LNCAP (cell line): ENCODE data around the gene SMYD2.

Experiments used
- TF ChIP-seq, protein P1 (sequence below): fragments of 450-650 bp; IDR thresholded peaks from 2 replicates; pipeline ENCODE4 v1.5.1; 2017; ENCODE audit warnings: mild to moderate bottlenecking

Gene SMYD2

DNA sequence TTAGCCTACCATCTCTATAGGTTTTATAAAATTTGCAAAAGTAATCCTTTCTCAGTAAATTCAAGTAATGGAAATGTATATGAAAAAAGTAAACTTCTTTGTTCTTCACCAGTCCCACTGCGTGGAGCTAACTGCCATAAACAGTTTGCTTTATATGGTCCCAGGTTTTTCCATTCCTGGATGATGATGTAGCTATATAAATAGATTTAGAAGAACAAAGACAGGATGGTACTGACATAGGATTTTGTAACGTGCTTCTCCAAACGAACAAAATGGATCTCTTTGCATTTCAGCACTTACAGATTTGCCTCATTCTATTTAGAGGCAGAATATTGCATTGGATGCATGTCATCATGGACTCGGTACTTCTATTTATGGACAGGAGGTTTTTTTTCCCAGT, 57.3 kb downstream of the SMYD2 start:
- TF ChIP-seq, protein P1, sequence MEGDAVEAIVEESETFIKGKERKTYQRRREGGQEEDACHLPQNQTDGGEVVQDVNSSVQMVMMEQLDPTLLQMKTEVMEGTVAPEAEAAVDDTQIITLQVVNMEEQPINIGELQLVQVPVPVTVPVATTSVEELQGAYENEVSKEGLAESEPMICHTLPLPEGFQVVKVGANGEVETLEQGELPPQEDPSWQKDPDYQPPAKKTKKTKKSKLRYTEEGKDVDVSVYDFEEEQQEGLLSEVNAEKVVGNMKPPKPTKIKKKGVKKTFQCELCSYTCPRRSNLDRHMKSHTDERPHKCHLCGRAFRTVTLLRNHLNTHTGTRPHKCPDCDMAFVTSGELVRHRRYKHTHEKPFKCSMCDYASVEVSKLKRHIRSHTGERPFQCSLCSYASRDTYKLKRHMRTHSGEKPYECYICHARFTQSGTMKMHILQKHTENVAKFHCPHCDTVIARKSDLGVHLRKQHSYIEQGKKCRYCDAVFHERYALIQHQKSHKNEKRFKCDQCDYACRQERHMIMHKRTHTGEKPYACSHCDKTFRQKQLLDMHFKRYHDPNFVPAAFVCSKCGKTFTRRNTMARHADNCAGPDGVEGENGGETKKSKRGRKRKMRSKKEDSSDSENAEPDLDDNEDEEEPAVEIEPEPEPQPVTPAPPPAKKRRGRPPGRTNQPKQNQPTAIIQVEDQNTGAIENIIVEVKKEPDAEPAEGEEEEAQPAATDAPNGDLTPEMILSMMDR: no peak

DNA sequence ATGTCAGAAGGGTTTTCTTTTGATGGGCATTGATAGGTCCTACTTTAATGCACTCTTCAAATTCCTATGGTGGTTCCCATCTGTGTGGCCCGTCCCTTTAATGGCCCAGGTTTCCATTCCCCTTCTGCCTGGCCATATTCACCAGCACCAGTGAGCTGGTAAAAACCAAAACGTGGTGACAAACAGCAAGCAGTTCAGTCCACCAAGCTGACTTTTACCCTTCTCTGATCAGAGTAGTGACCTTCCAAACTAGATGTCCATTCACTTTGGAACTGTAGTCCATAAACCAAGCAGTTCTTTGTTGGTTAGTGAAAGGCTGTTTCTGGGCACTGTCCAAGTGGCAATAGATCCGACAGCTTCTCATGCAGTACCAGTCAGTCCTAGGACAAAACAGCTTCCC, 60.5 kb downstream of the SMYD2 start:
- TF ChIP-seq, protein P1: no peak

DNA sequence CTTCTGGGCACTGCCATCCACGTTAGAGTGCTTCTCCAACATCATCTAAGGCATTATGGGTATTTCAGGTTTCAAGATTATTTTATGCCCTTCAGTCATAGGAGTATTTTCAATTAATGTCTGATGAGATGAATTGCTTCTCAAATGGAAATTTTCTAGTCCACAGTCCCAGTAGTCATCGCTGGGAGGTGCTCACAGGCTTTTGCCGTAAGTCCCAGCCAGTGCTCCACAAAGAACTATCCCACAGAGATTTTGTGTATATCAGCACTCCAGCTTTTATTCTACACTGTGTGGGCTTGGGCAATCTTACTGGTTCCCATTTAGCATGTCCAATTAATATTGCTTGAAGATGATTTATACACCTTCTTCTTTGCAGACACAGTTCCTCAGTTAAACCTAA, 61.0 kb downstream of the SMYD2 start:
- TF ChIP-seq, protein P1: peak; percentile 56; the same call in 1 of the 2 replicates

DNA sequence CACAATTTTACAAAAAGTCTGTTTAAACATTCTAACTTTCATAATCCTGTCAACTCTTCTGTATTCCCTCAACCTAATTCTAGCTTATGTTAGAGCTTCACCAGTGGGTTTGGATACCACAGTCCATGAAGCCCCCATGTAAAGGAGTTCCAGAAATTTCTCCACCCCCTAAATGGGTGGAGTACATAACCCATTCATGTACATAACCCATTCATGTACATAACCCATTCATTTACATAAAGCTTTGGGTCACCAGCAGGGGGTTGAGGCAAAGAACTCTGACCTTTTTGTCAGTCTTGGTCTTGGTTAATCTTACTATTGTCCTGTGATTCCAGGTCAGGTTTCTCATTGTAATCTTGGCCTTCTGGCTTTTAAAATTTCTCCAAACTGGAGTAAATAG, 61.6 kb downstream of the SMYD2 start:
- TF ChIP-seq, protein P1: no peak

DNA sequence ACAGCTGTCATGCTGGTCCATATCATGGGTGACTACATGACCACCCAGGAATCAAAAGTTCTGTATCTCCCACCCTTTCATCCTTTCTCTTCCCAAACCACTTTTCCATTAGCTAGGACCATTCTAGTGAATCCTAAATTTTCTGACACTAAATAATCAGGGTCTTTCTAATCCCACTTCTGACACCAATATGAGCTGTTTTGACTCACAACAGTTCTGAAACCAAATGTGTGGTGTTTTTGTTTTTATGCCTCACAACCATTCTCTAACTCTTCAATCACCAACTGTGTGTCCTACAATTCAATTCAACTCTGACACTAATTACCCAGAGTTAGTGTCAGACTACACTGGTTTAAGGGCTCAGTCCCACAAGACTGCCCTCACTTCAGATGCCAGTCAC, 63.9 kb downstream of the SMYD2 start:
- TF ChIP-seq, protein P1: no peak

DNA sequence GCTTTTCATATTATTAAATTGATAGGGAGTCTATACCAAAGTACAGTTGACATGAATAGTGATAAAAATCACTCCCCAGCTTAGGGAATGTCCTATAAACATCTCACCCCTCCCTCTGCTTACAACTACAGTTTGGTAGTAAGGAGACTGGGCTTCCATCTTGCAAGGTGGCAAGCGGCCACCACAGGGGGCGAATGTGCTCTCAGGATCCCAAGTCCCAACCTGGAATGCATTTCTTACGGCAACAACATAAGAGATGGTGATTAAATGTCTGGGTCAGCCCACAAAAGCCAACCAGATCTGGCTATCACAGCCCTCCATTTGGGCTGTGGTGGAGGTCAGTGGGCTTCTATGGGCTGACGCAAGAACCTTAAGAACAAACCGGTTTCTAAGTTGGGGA, 68.0 kb downstream of the SMYD2 start:
- TF ChIP-seq, protein P1: no peak

DNA sequence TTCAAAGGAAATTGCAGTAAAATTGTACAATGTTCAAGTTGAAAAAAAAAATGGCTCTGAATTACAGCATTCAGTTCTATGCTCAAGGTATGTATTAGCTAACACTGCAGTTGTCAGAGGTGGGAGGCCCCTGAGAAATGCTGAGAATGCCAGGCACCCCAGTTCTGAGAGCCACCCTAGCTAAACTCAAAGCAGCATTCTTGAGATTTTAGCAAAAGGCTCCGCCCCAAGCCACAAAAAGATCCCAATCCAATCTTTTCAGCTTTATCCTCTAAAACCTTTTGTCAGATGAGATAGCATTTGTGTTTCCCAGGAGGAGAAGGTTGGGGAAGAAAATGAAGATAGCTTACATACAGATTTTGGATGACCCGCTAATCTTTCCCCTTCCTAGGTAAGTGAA, 68.8 kb downstream of the SMYD2 start:
- TF ChIP-seq, protein P1: no peak

DNA sequence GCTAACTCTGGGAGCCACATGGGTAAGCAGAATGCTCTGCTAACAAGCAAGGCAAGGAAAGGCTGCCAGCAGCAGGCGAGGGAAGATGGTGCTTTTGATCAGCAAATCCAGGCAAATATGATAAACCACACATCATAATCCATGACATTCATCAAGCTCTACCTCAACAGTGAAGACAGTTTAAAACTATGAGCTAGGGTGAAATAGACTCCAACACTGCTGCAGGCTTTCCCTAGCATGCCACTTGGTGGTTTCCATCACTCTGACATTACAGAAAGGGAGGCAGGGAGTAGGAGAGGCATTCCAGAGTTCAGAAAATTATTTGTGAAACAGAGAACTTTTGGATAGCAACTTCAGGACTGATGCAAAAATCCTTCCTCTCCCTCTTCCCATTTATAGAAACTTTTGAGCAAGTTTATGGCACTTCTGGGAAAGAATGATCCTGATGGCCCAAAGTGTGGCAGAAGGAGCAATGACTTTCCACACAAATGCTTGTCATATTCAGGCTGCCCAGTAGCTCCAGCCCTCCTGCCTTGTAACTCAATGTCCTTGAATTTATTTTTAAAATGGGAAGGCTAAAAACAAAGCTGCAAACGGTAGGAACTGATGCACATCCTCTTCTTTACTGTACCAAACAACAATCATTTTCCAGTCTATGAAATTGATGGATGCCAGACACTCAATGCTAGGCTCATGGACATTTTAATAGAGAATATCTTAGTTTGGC, 70.8 kb downstream of the SMYD2 start:
- TF ChIP-seq, protein P1: no peak
